GM12878 (cell line): ENCODE measurements around the gene DKK3. TPM values are rescaled to one million over a fixed set of nuclear protein-coding genes. Genes with fewer than 3 reads are reported as not detected.

Experiments used
- ATAC-seq: fragments of 200-7000 bp; cut with Tn5 transposase; 3 replicates; pipeline ENCODE4 v1.9.1; 2020; ENCODE audit warnings: mild to moderate bottlenecking, moderate library complexity
- BruUV-seq: library from RNA; stranded (reverse); fragments of 400-500 nt; replicated peaks from 2 replicates; lab custom pipeline; 2021; lab: Mats Ljungman, UMichigan
- CTCF ChIA-PET: fragments of 300-600 bp; sonication (Branson Sonifier 250); formaldehyde crosslinking; extraction: SDS; loops from one replicate; lab custom pipeline; 2021; ENCODE audit warnings: inconsistent platforms; lab: Yijun Ruan, JAX
- POLR2A ChIA-PET: fragments of 350-600 bp; formaldehyde crosslinking; extraction: SDS; loops from one replicate; lab custom pipeline; 2021; ENCODE audit warnings: inconsistent platforms; lab: Charles Lee
- RAD21 ChIA-PET: fragments of 300-600 bp; sonication (Branson Sonifier 250); formaldehyde crosslinking; loops from one replicate; lab custom pipeline; 2023; ENCODE audit warnings: antibody characterized with exemption; ENCODE audit not compliant: unreplicated experiment; lab: Charles Lee
- SMC1A ChIA-PET: fragments of 300-600 bp; sonication (Branson Sonifier 250); formaldehyde crosslinking; loops from one replicate; lab custom pipeline; 2023; ENCODE audit not compliant: unreplicated experiment, uncharacterized antibody; lab: Charles Lee
- DNase-seq: peaks from one replicate; pipeline ENCODE4 v3.0.0-alpha.2; 2011; ENCODE audit warnings: low read depth, low spot score
- FAIRE-seq: peaks from 3 replicates; lab custom pipeline; 2011; peaks lifted over from hg19 to GRCh38; lab: Jason Lieb, UNC
- H2AFZ ChIP-seq: 2 replicates; pipeline ENCODE4 v1.6.0; 2011; ENCODE audit warnings: low read depth, low read length, control low read depth; ENCODE audit not compliant: control insufficient read depth
- H3K27ac ChIP-seq: 2 replicates; pipeline ENCODE4 v1.5.1; 2011; ENCODE audit warnings: control low read depth; ENCODE audit not compliant: control insufficient read depth, insufficient read depth
- H3K27me3 ChIP-seq, 2 experiments: replicated peaks in 1 of 2; 2 replicates each; pipeline versions ENCODE4 v1.6.0 to v1.6.1; 2011; ENCODE audit warnings: low read length in 1 of 2; ENCODE audit not compliant: control insufficient read depth in 2 of 2, insufficient read depth in 2 of 2
- H3K36me3 ChIP-seq, 2 experiments: 2 replicates each; pipeline ENCODE4 v1.5.1; 2011; ENCODE audit warnings: low read length in 1 of 2; ENCODE audit not compliant: control insufficient read depth in 2 of 2, insufficient read depth in 2 of 2
- H3K4me1 ChIP-seq: 2 replicates; pipeline ENCODE4 v1.6.1; 2011; ENCODE audit warnings: mild to moderate bottlenecking, low read length, moderate library complexity, mixed read lengths; ENCODE audit not compliant: control insufficient read depth, insufficient read depth
- H3K4me2 ChIP-seq: 2 replicates; pipeline ENCODE4 v1.6.0; 2011; ENCODE audit warnings: control low read depth; ENCODE audit not compliant: control insufficient read depth, insufficient read depth
- H3K4me3 ChIP-seq: fragments of 200-600 bp; sonication (generic); 2 replicates; pipeline ENCODE4 v1.5.1; 2016
- H3K79me2 ChIP-seq: 2 replicates; pipeline ENCODE4 v1.6.0; 2011; ENCODE audit warnings: low read length; ENCODE audit not compliant: control insufficient read depth, insufficient read depth
- H3K9ac ChIP-seq: 2 replicates; pipeline ENCODE4 v1.8.0; 2011; ENCODE audit warnings: low read length, control low read depth, mixed read lengths; ENCODE audit not compliant: control insufficient read depth, insufficient read depth
- H3K9me3 ChIP-seq: replicated peaks from 3 replicates; pipeline ENCODE4 v1.5.1; 2011; ENCODE audit warnings: mild to moderate bottlenecking, low read length; ENCODE audit not compliant: control insufficient read depth, insufficient read depth
- H4K20me1 ChIP-seq: 2 replicates; pipeline ENCODE4 v1.6.0; 2011; ENCODE audit not compliant: control insufficient read depth, insufficient read depth
- BCL3 ChIP-seq: IDR thresholded peaks from 2 replicates; pipeline ENCODE4 v1.6.1; 2011; ENCODE audit warnings: borderline replicate concordance, low read depth, mild to moderate bottlenecking, moderate library complexity, low read length; ENCODE audit not compliant: insufficient read depth, poor library complexity, severe bottlenecking
- CBX5 ChIP-seq: sonication (generic); IDR thresholded peaks from 2 replicates; pipeline ENCODE4 v1.6.1; 2016; ENCODE audit warnings: low read depth, moderate library complexity, mild to moderate bottlenecking, inconsistent platforms
- EZH2 ChIP-seq: IDR thresholded peaks from 2 replicates; pipeline ENCODE4 v1.6.1; 2012; ENCODE audit warnings: low read depth, mild to moderate bottlenecking, control low read depth, inconsistent platforms, low read length, borderline replicate concordance; ENCODE audit not compliant: control insufficient read depth
- FOXK2 ChIP-seq: fragments of 450-650 bp; IDR thresholded peaks from 2 replicates; pipeline ENCODE4 v1.6.1; 2017; ENCODE audit warnings: mild to moderate bottlenecking, moderate library complexity
- JUND ChIP-seq: IDR thresholded peaks from 2 replicates; pipeline ENCODE4 v1.6.1; 2012; ENCODE audit warnings: low read depth, mild to moderate bottlenecking, low read length, improper control_type of control experiment, moderate library complexity
- KAT2A ChIP-seq: conservative IDR thresholded peaks from 2 replicates; pipeline ENCODE4 v1.6.1; 2011; ENCODE audit warnings: low read depth, low read length; ENCODE audit not compliant: control insufficient read depth
- NBN ChIP-seq: fragments of 450-650 bp; IDR thresholded peaks from 2 replicates; pipeline ENCODE4 v1.6.1; 2016
- NFYA ChIP-seq: IDR thresholded peaks from 2 replicates; pipeline ENCODE4 v1.6.1; 2011; ENCODE audit warnings: low read depth, mild to moderate bottlenecking, low read length, improper control_type of control experiment, borderline replicate concordance
- RB1 ChIP-seq: fragments of 450-650 bp; formaldehyde crosslinking; IDR thresholded peaks from 2 replicates; pipeline ENCODE4 v1.6.1; 2017; ENCODE audit warnings: mild to moderate bottlenecking, borderline replicate concordance
- SIN3A ChIP-seq: IDR thresholded peaks from 2 replicates; pipeline ENCODE4 v1.6.1; 2012; ENCODE audit warnings: low read depth, low read length, improper control_type of control experiment
- SP1 ChIP-seq: IDR thresholded peaks from one replicate; pipeline ENCODE4 v1.6.1; 2011; ENCODE audit warnings: low read depth, low read length
- SUPT20H ChIP-seq: IDR thresholded peaks from 2 replicates; pipeline ENCODE4 v1.6.1; 2011; ENCODE audit warnings: low read depth, mild to moderate bottlenecking, low read length, moderate library complexity, borderline replicate concordance; ENCODE audit not compliant: control insufficient read depth
- TAF1 ChIP-seq: IDR thresholded peaks from 2 replicates; pipeline ENCODE4 v1.6.1; 2011; ENCODE audit warnings: mild to moderate bottlenecking, low read depth, low read length, borderline replicate concordance
- TCF3 ChIP-seq: IDR thresholded peaks from 2 replicates; pipeline ENCODE4 v1.6.1; 2012; ENCODE audit warnings: low read depth, mild to moderate bottlenecking, low read length, borderline replicate concordance; ENCODE audit not compliant: insufficient read depth
- WRNIP1 ChIP-seq: IDR thresholded peaks from 2 replicates; pipeline ENCODE4 v1.6.1; 2011; ENCODE audit warnings: low read depth, low read length, improper control_type of control experiment, borderline replicate concordance
- YY1 ChIP-seq: IDR thresholded peaks from 2 replicates; pipeline ENCODE4 v1.6.1; 2011; ENCODE audit warnings: low read depth, mild to moderate bottlenecking, low read length
- ZSCAN29 ChIP-seq: fragments of 450-650 bp; IDR thresholded peaks from 2 replicates; pipeline ENCODE4 v1.6.1; 2017; ENCODE audit warnings: mild to moderate bottlenecking, moderate library complexity
- WGBS: methylation state at CpG from one replicate; pipeline ENCODE4 v1.1.6; 2016; ENCODE audit warnings: low lambda C conversion rate; ENCODE audit not compliant: insufficient replicate concordance, insufficient coverage; ENCODE audit errors: missing lambda C conversion rate; 5-methylcytosine and 5-hydroxymethylcytosine counted together
- in situ Hi-C: fragments of 300-500 bp; cut with MboI; formaldehyde crosslinking; loops from 9 replicates; pipeline ENCODE4 v1.14.3; 2018; ENCODE audit warnings: mixed read lengths
- intact Hi-C: fragments of 100-400 bp; cut with micrococcal nuclease; formaldehyde crosslinking; loops from one replicate; pipeline ENCODE4 v1.14.2; 2022; ENCODE audit not compliant: unreplicated experiment
- polyA plus RNA-seq, 11 experiments: library from polyadenylated mRNA; depleted of rRNA in 4 of 11; unstranded in 6 of 11; stranded (reverse) in 5 of 11; fragments of >200 nt; fragmentation: Nextera tagmentation in 4 of 11; fragmentation: Illumina TruSeq in 1 of 11; extraction: Ambion mirVana in 4 of 11; extraction: Trizol in 1 of 11; gene quantifications; 1 replicate in 1 of 11; 2 replicates in 10 of 11; pipeline versions ENCODE4 v1.2.1 to v1.2.3, GENCODE V29; 2011 to 2016; ENCODE audit warnings: inconsistent platforms in 2 of 11, missing spikeins in 2 of 11, low read depth in 1 of 11
- total RNA-seq, 4 experiments: library from RNA; depleted of rRNA in 3 of 4; stranded (reverse); fragments of >200 nt in 3 of 4; fragmentation: Illumina TruSeq in 1 of 4; extraction: Trizol in 1 of 4; gene quantifications; 2 replicates each; pipeline versions ENCODE4 v1.2.1 to v1.2.3, GENCODE V29; 2013 to 2021
- TF ChIP-seq, protein P1 (sequence below): fragments of 450-650 bp; IDR thresholded peaks from 2 replicates; pipeline ENCODE4 v1.6.1; 2014; ENCODE audit warnings: mild to moderate bottlenecking
- TF ChIP-seq, protein P2 (sequence below): IDR thresholded peaks from 2 replicates; pipeline ENCODE4 v1.6.1; 2011; ENCODE audit warnings: mild to moderate bottlenecking, low read depth, low read length, moderate library complexity; ENCODE audit not compliant: insufficient replicate concordance

Gene DKK3
- total and polyA plus RNA-seq, 10 of the 15 experiments (the other 5 are each of a cell fraction or from before 2014, with no cell fraction given): 0.07 to 0.16 (median 0.15) TPM; not detected in 7

GRCh38 chr11:12003815-12004214 is 4.6 kb downstream of the DKK3 start:
- Histone ChIP-seq H3K79me2 (no peaks in the 10 kb centered on the region), H3K9me3 (no peaks in the 10 kb centered on the region), H2AFZ (no peak overlapping the region), H3K4me3 (no peak overlapping the region), H4K20me1 (no peaks in the 10 kb centered on the region), H3K27me3 (peaks cover 0 to 6% of the 10 kb centered on the region in 2 experiments), H3K36me3 (no peaks in the 10 kb centered on the region), H3K9ac (no peak overlapping the region), H3K4me1 (no peaks in the 10 kb centered on the region), H3K4me2 (no peak overlapping the region), H3K27ac (no peak overlapping the region)
- DNase-seq (no peak), ATAC-seq (no peak), FAIRE-seq (no peak)
- ChIA-PET SMC1A (no interaction called here), CTCF (interaction anchor here (1.0 to 1.8 kb wide), 2 partner anchors 11 to 278 kb away, joined by 4 to 5 read pairs; no protein-coding TSS in a partner anchor), RAD21 (no interaction called here), POLR2A (no interaction called here)
- TF ChIP-seq KAT2A: no peak
- TF ChIP-seq, protein P1, sequence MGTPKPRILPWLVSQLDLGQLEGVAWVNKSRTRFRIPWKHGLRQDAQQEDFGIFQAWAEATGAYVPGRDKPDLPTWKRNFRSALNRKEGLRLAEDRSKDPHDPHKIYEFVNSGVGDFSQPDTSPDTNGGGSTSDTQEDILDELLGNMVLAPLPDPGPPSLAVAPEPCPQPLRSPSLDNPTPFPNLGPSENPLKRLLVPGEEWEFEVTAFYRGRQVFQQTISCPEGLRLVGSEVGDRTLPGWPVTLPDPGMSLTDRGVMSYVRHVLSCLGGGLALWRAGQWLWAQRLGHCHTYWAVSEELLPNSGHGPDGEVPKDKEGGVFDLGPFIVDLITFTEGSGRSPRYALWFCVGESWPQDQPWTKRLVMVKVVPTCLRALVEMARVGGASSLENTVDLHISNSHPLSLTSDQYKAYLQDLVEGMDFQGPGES: no peak
- no peak for TF ChIP-seq EZH2
- TF ChIP-seq ZSCAN29: no peak
- no peak for TF ChIP-seq NFYA
- no peak for TF ChIP-seq FOXK2
- no peak for TF ChIP-seq RB1
- TF ChIP-seq SIN3A: no peak
- TF ChIP-seq JUND: no peak
- TF ChIP-seq TCF3: no peak
- no peak for TF ChIP-seq WRNIP1
- TF ChIP-seq SUPT20H: no peak
- no peak for TF ChIP-seq SP1
- no peak for TF ChIP-seq BCL3
- TF ChIP-seq TAF1: no peak
- TF ChIP-seq, protein P2, sequence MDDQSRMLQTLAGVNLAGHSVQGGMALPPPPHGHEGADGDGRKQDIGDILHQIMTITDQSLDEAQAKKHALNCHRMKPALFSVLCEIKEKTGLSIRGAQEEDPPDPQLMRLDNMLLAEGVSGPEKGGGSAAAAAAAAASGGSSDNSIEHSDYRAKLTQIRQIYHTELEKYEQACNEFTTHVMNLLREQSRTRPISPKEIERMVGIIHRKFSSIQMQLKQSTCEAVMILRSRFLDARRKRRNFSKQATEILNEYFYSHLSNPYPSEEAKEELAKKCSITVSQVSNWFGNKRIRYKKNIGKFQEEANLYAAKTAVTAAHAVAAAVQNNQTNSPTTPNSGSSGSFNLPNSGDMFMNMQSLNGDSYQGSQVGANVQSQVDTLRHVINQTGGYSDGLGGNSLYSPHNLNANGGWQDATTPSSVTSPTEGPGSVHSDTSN: no peak
- TF ChIP-seq NBN: no peak
- no peak for TF ChIP-seq CBX5
- TF ChIP-seq YY1: no peak
- in situ Hi-C loops: no loop called here
- WGBS: 29% methylated on average over 4 of the region's 4 CpGs
- no TSS peak for BruUV-seq
- intact Hi-C loops: no loop called here
